Keratinocyte (primary cell): Measurements from ENCODE around the gene PIEZO1. TPM values are rescaled to one million over a fixed set of nuclear protein-coding genes. Genes with fewer than 3 reads are reported as not detected.

Experiments
- DNase-seq: peaks from one replicate; pipeline ENCODE4 v3.0.0-alpha.2; 2011; ENCODE audit warnings: low read depth, missing footprints, low spot score
- FAIRE-seq: peaks from 2 replicates; lab custom pipeline; 2011; peaks lifted over from hg19 to GRCh38; lab: Jason Lieb, UNC
- H2AFZ ChIP-seq: 2 replicates; pipeline ENCODE4 v1.6.0; 2012; ENCODE audit warnings: low read length, control low read depth, inconsistent platforms; ENCODE audit not compliant: control insufficient read depth
- H3K27ac ChIP-seq: 2 replicates; pipeline ENCODE4 v1.5.1; 2011; ENCODE audit warnings: low read length; ENCODE audit not compliant: control insufficient read depth, insufficient read depth
- H3K27me3 ChIP-seq: 3 replicates; pipeline ENCODE4 v1.6.0; 2011; ENCODE audit warnings: low read length; ENCODE audit not compliant: control insufficient read depth, insufficient read depth; ENCODE audit errors: extremely low read depth
- H3K36me3 ChIP-seq, 2 experiments: 2 replicates in 1 of 2; 3 replicates in 1 of 2; pipeline ENCODE4 v1.5.1; 2011; ENCODE audit warnings: low read length in 2 of 2, mild to moderate bottlenecking in 1 of 2; ENCODE audit not compliant: control insufficient read depth in 2 of 2, insufficient read depth in 2 of 2; ENCODE audit errors: extremely low read depth in 1 of 2
- H3K4me1 ChIP-seq: 3 replicates; pipeline ENCODE4 v1.5.1; 2011; ENCODE audit warnings: low read length; ENCODE audit not compliant: control insufficient read depth, insufficient read depth; ENCODE audit errors: extremely low read depth
- H3K4me2 ChIP-seq: 3 replicates; pipeline ENCODE4 v1.6.0; 2011; ENCODE audit warnings: low read depth, low read length; ENCODE audit not compliant: control insufficient read depth, insufficient read depth; ENCODE audit errors: extremely low read depth
- H3K4me3 ChIP-seq, 3 experiments: fragments of 200-600 bp in 1 of 3; sonication (generic) in 1 of 3; 2 replicates in 2 of 3; 3 replicates in 1 of 3; pipeline ENCODE4 v1.5.1; 2011 to 2016; ENCODE audit warnings: low read length in 3 of 3, mild to moderate bottlenecking in 3 of 3, control low read depth in 2 of 3, inconsistent platforms in 1 of 3, low read depth in 1 of 3, mixed read lengths in 1 of 3, mixed run types in 1 of 3, moderate library complexity in 1 of 3; ENCODE audit not compliant: control insufficient read depth in 2 of 3, insufficient read depth in 2 of 3; ENCODE audit errors: extremely low read depth in 1 of 3
- H3K79me2 ChIP-seq: 2 replicates; pipeline ENCODE4 v1.6.0; 2012; ENCODE audit warnings: low read length; ENCODE audit not compliant: control insufficient read depth, insufficient read depth
- H3K9ac ChIP-seq: 3 replicates; pipeline ENCODE4 v1.6.0; 2011; ENCODE audit warnings: low read length; ENCODE audit not compliant: control insufficient read depth, insufficient read depth; ENCODE audit errors: extremely low read depth
- H3K9me1 ChIP-seq: 3 replicates; pipeline ENCODE4 v1.6.0; 2011; ENCODE audit warnings: low read length; ENCODE audit not compliant: control insufficient read depth, insufficient read depth; ENCODE audit errors: extremely low read depth
- H3K9me3 ChIP-seq: 2 replicates; pipeline ENCODE4 v1.5.1; 2012; ENCODE audit warnings: low read depth, low read length; ENCODE audit not compliant: control insufficient read depth
- H4K20me1 ChIP-seq: 3 replicates; pipeline ENCODE4 v1.6.0; 2011; ENCODE audit warnings: low read length; ENCODE audit not compliant: control insufficient read depth, insufficient read depth; ENCODE audit errors: extremely low read depth
- CTCF ChIP-seq, 3 experiments: IDR thresholded peaks in 1 of 3; conservative IDR thresholded peaks in 1 of 3; optimal IDR thresholded peaks in 1 of 3; 2 replicates in 2 of 3; 3 replicates in 1 of 3; pipeline versions ENCODE3 to v1.5.1; 2011; ENCODE audit warnings: low read length in 3 of 3, mild to moderate bottlenecking in 3 of 3, moderate library complexity in 2 of 3, control low read depth in 1 of 3, inconsistent platforms in 1 of 3; ENCODE audit not compliant: insufficient read depth in 2 of 3; ENCODE audit errors: extremely low read depth in 1 of 3
- EZH2 ChIP-seq: IDR thresholded peaks from one replicate; pipeline ENCODE4 v1.6.1; 2012; ENCODE audit warnings: inconsistent platforms, mild to moderate bottlenecking, low read length, moderate library complexity
- dilution Hi-C: fragments of 300-500 bp; cut with MboI; formaldehyde crosslinking; loops from one replicate; pipeline ENCODE4 v1.7.0; 2020; ENCODE audit warnings: low sequenced_read_pairs; ENCODE audit not compliant: extremely low pct_ligation_motif_present
- polyA plus RNA-seq, 5 experiments: library from polyadenylated mRNA; depleted of rRNA in 3 of 5; stranded (reverse) in 3 of 5; stranded (forward) in 1 of 5; unstranded in 1 of 5; fragments of >200 nt; gene quantifications; 1 replicate in 1 of 5; 2 replicates in 3 of 5; 3 replicates in 1 of 5; pipeline versions ENCODE4 v1.2.1 to v1.2.3, GENCODE V29; 2011 to 2012; ENCODE audit warnings: missing spikeins in 2 of 5, low read depth in 1 of 5, low replicate concordance in 1 of 5

The PIEZO1 gene
- polyA plus RNA-seq, 1 donor (not counting 4 experiments of a cell fraction or from before 2014, with no cell fraction given) = 62.8 TPM

- no peaks in the 10 kb centered on the region for H3K9me3 ChIP-seq
- H3K79me2 ChIP-seq = no peaks in the 10 kb centered on the region
- H3K9ac ChIP-seq = no peak overlapping the region
- no peaks in the 10 kb centered on the region for H3K27me3 ChIP-seq
- H3K4me1 ChIP-seq = no peaks in the 10 kb centered on the region
- H3K4me2 ChIP-seq = no peak overlapping the region
- TF ChIP-seq CTCF (optimal IDR thresholded peaks at IDR 0.05 in 1 of 3, IDR thresholded peaks at IDR 0.05 in 1 of 3, conservative IDR thresholded peaks at IDR 0.05 in 1 of 3; ENCODE audit: extremely low read depth in 1 of 3, insufficient read depth in 2 of 3, low read length in 3 of 3) (no peak), EZH2 (no peak)
- H3K9me1 ChIP-seq = no peaks in the 10 kb centered on the region
- dilution Hi-C loops = no loop called here
- H3K4me3 ChIP-seq = no peak overlapping the region
- H3K36me3 ChIP-seq = peaks cover 0 to 13% of the 10 kb centered on the region in 2 experiments
- no peak overlapping the region for H2AFZ ChIP-seq
- DNase-seq (no peak), FAIRE-seq (no peak)
- no peak overlapping the region for H3K27ac ChIP-seq
- no peaks in the 10 kb centered on the region for H4K20me1 ChIP-seq
These were observed 49.6 kb upstream of the PIEZO1 start for GRCh38 chr16:88834670-88835069.

GRCh38 chr16:88833086-88833485 lies 48.1 kb upstream of the PIEZO1 start:
- DNase-seq (no peak), FAIRE-seq (no peak)
- Histone ChIP-seq H2AFZ (no peak overlapping the region), H3K4me1 (no peaks in the 10 kb centered on the region), H3K9ac (no peak overlapping the region), H3K27me3 (no peaks in the 10 kb centered on the region), H3K79me2 (no peaks in the 10 kb centered on the region), H4K20me1 (no peaks in the 10 kb centered on the region), H3K36me3 (peaks cover 0 to 8% of the 10 kb centered on the region in 2 experiments), H3K9me3 (no peaks in the 10 kb centered on the region), H3K4me3 (no peak overlapping the region), H3K9me1 (no peaks in the 10 kb centered on the region), H3K4me2 (no peak overlapping the region), H3K27ac (no peak overlapping the region)
- TF ChIP-seq CTCF (optimal IDR thresholded peaks at IDR 0.05 in 1 of 3, IDR thresholded peaks at IDR 0.05 in 1 of 3, conservative IDR thresholded peaks at IDR 0.05 in 1 of 3; ENCODE audit: extremely low read depth in 1 of 3, insufficient read depth in 2 of 3, low read length in 3 of 3) = no peak
- TF ChIP-seq EZH2 = no peak
- dilution Hi-C loops = no loop called here
